ENCODE results near the gene MAP2K6.

Gene MAP2K6

GRCh38 chr17:69427486-69428197 lies 13.1 kb downstream of the MAP2K6 start:
- no peak for DNase-seq

- DNase-seq = no peak
Measured at GRCh38 chr17:69428252-69428980, 13.9 kb downstream of the MAP2K6 start.

GRCh38 chr17:69430488-69430887 lies 16.0 kb downstream of the MAP2K6 start:
- DNase-seq = no peak

GRCh38 chr17:69431835-69432234 lies 17.3 kb downstream of the MAP2K6 start:
- no peak for DNase-seq

- DNase-seq = no peak
Measured at GRCh38 chr17:69433093-69433492, 18.6 kb downstream of the MAP2K6 start.

- no peak for DNase-seq
Measured at GRCh38 chr17:69434164-69434579, 19.7 kb downstream of the MAP2K6 start.

GRCh38 chr17:69435971-69436696 lies 21.6 kb downstream of the MAP2K6 start:
- DNase-seq = no peak

- no peak for DNase-seq
Measured at GRCh38 chr17:69437475-69437874, 23.0 kb downstream of the MAP2K6 start.

GRCh38 chr17:69438776-69439175 lies 24.3 kb downstream of the MAP2K6 start:
- no peak for DNase-seq

- no peak for DNase-seq
Measured at GRCh38 chr17:69441179-69441578, 26.7 kb downstream of the MAP2K6 start.

GRCh38 chr17:69443138-69443537 lies 28.6 kb downstream of the MAP2K6 start:
- no peak for DNase-seq

GRCh38 chr17:69444023-69444422 lies 29.5 kb downstream of the MAP2K6 start:
- no peak for DNase-seq

- no peak for DNase-seq
Measured at GRCh38 chr17:69445132-69445531, 30.6 kb downstream of the MAP2K6 start.

GRCh38 chr17:69447726-69448125 lies 33.2 kb downstream of the MAP2K6 start:
- no peak for DNase-seq

- DNase-seq = no peak
Measured at GRCh38 chr17:69448431-69449102, 34.1 kb downstream of the MAP2K6 start.

GRCh38 chr17:69450131-69450530 lies 35.6 kb downstream of the MAP2K6 start:
- DNase-seq = no peak

- no peak for DNase-seq
Measured at GRCh38 chr17:69450918-69451317, 36.4 kb downstream of the MAP2K6 start.

GRCh38 chr17:69451416-69452394 lies 37.2 kb downstream of the MAP2K6 start:
- DNase-seq = no peak

GRCh38 chr17:69452664-69453260 lies 38.3 kb downstream of the MAP2K6 start:
- DNase-seq = no peak

- no peak for DNase-seq
Measured at GRCh38 chr17:69454051-69454450, 39.6 kb downstream of the MAP2K6 start.

GRCh38 chr17:69455040-69455439 lies 40.5 kb downstream of the MAP2K6 start:
- no peak for DNase-seq

GRCh38 chr17:69457603-69458002 lies 43.1 kb downstream of the MAP2K6 start:
- no peak for DNase-seq

Data from stimulated activated naive CD4-positive, alpha-beta T cell (primary cell).